Right atrium auricular region (tissue), 2 donors: ENCODE data around the gene FBXL20. TPM values are rescaled to one million over a fixed set of nuclear protein-coding genes. Genes with fewer than 3 reads are reported as not detected.
"Not testable (repeated sequence)": the region's sequence is repeated elsewhere in the genome, so short reads cannot be mapped to it uniquely, and the experiment has no call there.

ENCODE experiments used
- DNase-seq: peaks from one replicate; pipeline ENCODE4 v3.0.0-alpha.2; 2019; ENCODE audit warnings: low spot score
- H3K27ac ChIP-seq, 2 donors: fragments of 200-600 bp; sonication (generic); 1 replicate in 1 of 2; 2 replicates in 1 of 2; pipeline ENCODE4 v1.5.1; 2016 to 2019
- H3K27me3 ChIP-seq, 2 donors: fragments of 200-600 bp; sonication (generic); one replicate each; pipeline versions ENCODE4 v1.5.1 to v1.6.0; 2017 to 2019
- H3K36me3 ChIP-seq: fragments of 200-600 bp; sonication (generic); one replicate; pipeline ENCODE4 v1.5.1; 2016
- H3K4me1 ChIP-seq, 2 donors: fragments of 200-600 bp; sonication (generic); one replicate each; pipeline versions ENCODE4 v1.5.1 to v1.6.0; 2017 to 2019
- H3K4me3 ChIP-seq, 2 donors: fragments of 200-600 bp; sonication (generic); 1 replicate in 1 of 2; 2 replicates in 1 of 2; pipeline ENCODE4 v1.5.1; 2017 to 2019; ENCODE audit warnings: mild to moderate bottlenecking in 1 of 2, moderate library complexity in 1 of 2
- H3K9me3 ChIP-seq, 2 donors: fragments of 200-600 bp; sonication (generic); one replicate each; pipeline ENCODE4 v1.5.1; 2019
- total RNA-seq, 2 donors: library from RNA; depleted of rRNA; stranded (reverse); fragments of >200 nt; gene quantifications; one replicate each; pipeline ENCODE4 v1.1.0, GENCODE V29; 2016
- TF ChIP-seq, protein P1 (sequence below), 2 donors: fragments of 200-600 bp; sonication (generic); IDR thresholded peaks; one replicate each; pipeline ENCODE4 v1.5.1; 2019; ENCODE audit warnings: antibody characterized with exemption in 2 of 2

Gene FBXL20
- total RNA-seq, 2 donors from 2014 or later, result 7.6 to 7.7 TPM

DNA sequence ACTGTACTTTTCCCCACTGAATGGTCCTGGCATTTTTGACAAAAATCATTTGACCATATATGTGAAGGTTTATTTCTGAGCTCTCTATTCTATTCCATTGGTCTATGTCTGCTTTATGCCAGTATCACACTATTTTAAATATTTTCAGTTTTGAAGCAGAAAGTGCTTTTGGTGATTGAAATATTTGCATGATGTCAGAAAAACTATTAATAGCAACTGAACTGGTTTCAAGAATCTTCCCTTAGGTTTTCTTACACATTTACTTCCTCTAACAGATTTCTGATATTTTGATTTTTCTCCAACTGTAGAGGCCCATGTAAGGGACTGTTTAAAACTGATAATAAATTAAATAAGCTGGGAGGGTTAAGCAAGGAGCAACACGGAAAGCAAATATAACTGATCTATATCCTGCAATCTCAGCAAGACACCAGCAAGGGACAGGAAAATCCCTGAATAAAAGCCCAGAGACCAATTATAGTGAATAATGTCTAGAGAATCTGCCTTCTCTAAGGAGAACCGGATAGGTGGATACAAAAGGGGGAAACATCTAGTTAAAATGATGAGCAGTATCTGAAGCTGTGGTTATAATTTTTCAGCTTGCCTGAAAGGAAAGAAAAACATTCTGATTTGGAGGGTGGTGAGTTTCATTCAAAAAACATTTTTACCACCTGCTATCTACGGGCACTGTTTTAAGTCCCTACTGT lies 94.8 kb downstream of the FBXL20 start:
- peaks cover 5% of the 10 kb centered on the region for H3K36me3 ChIP-seq
- H3K27ac ChIP-seq, result no peak overlapping the region
- H3K4me1 ChIP-seq, result peaks cover 0 to 18% of the 10 kb centered on the region in 2 donors
- no peaks in the 10 kb centered on the region for H3K27me3 ChIP-seq
- H3K9me3 ChIP-seq, result no peaks in the 10 kb centered on the region
- TF ChIP-seq, protein P1, sequence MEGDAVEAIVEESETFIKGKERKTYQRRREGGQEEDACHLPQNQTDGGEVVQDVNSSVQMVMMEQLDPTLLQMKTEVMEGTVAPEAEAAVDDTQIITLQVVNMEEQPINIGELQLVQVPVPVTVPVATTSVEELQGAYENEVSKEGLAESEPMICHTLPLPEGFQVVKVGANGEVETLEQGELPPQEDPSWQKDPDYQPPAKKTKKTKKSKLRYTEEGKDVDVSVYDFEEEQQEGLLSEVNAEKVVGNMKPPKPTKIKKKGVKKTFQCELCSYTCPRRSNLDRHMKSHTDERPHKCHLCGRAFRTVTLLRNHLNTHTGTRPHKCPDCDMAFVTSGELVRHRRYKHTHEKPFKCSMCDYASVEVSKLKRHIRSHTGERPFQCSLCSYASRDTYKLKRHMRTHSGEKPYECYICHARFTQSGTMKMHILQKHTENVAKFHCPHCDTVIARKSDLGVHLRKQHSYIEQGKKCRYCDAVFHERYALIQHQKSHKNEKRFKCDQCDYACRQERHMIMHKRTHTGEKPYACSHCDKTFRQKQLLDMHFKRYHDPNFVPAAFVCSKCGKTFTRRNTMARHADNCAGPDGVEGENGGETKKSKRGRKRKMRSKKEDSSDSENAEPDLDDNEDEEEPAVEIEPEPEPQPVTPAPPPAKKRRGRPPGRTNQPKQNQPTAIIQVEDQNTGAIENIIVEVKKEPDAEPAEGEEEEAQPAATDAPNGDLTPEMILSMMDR (IDR thresholded peaks at IDR 0.05), result no peak
- H3K4me3 ChIP-seq, result no peak overlapping the region
- DNase-seq, result no peak

DNA sequence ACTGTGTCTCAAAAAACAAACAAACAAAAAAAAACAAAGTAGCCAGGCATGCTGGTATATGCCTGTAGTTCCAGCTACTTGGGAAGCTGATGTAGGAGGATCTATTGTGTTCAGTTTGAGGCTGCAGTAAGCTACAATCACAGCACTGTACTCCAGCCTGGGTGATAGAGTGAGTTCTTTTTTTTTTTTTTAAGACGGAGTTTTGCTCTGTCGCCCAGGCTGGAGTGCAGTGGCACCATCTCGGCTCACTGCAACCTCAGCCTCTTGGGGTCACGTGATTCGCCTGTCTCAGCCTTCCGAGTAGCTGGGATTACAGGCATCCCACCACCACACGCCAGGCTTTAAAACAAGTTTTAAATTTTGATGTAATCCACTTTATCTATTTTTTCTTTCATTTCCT lies 95.4 kb downstream of the FBXL20 start:
- Histone ChIP-seq H3K36me3 (peaks cover 5% of the 10 kb centered on the region), H3K4me3 (no peak overlapping the region)

DNA sequence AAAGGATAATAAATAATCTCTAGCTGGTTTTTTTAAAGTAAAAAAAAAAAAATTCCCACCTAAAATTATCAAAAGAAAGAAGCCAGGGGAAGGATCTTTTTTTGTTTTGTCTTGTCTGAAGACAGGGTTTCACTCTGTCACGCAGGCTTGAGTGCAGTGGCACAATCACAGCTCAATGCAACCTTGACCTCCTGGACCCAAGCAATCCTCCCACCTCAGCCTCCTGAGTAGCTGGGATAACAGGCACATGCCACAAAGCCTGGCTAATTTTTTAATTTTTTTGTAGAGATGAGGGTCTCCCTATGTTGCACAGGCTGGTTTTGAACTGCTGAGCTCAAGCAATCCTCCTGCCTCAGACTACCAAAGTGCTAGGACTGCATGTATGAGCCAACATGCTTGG lies 97.2 kb downstream of the FBXL20 start:
- Histone ChIP-seq H3K27me3 (no peaks in the 10 kb centered on the region), H3K36me3 (peaks cover 5% of the 10 kb centered on the region), H3K4me3 (no peak overlapping the region), H3K4me1 (peaks cover 0 to 18% of the 10 kb centered on the region in 2 donors), H3K9me3 (no peaks in the 10 kb centered on the region), H3K27ac (no peak overlapping the region)
- TF ChIP-seq, protein P1 (IDR thresholded peaks at IDR 0.05), result no peak
- no peak for DNase-seq

More for the DNA sequence above, 95.4 kb downstream of the FBXL20 start:
- H3K27ac ChIP-seq, result no peak overlapping the region
- peaks cover 0 to 18% of the 10 kb centered on the region in 2 donors for H3K4me1 ChIP-seq
- no peaks in the 10 kb centered on the region for H3K27me3 ChIP-seq
- TF ChIP-seq, protein P1 (IDR thresholded peaks at IDR 0.05), result no peak
- no peak for DNase-seq
- H3K9me3 ChIP-seq, result no peaks in the 10 kb centered on the region

DNA sequence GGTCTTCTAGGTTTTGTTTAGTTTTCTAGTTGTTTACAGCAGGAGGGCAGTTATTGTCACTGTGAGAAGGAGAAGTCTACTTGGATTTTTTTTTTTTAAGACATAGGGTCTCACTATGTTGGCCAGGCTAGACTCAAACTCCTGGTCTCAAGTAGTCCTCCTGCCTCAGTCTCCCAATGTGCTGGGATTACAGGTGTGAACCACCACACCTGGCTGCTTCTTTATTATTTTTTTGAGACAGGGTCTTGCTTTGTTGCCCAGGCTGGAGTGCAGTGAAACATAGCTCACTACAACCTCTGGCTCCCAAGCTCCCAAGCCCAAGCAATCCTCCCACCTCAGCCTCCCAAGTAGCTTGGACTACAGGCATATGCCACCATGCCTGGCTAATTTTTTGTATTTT lies 107.4 kb downstream of the FBXL20 start:
- H3K36me3 ChIP-seq, result peaks cover 39% of the 10 kb centered on the region
- no peaks in the 10 kb centered on the region for H3K9me3 ChIP-seq

DNA sequence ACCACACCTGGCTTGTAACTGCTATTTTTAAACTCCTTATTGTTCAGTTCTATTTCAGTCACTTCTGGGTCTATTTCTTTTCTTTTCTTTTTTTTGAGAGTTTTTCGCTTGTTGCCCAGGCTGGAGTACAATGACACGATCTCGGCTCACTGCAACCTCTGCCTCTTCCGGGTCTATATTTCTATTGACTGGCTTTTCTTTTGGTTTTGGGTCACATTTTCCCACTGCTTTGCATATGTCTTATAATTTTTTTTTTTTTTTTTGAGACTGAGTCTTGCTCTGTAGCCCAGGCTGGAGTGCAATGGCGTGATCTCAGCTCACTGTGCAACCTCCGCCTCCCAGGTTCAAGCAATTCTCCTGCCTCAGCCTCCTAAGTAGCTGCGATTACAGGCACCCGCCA lies 108.9 kb downstream of the FBXL20 start:
- not testable (repeated sequence) for H3K4me3 ChIP-seq, H3K27ac ChIP-seq, DNase-seq, H3K4me1 ChIP-seq, H3K27me3 ChIP-seq, H3K9me3 ChIP-seq
- peaks cover 25% of the 10 kb centered on the region for H3K36me3 ChIP-seq

More for the DNA sequence above, 107.4 kb downstream of the FBXL20 start:
- TF ChIP-seq, protein P1 (IDR thresholded peaks at IDR 0.05), result no peak
- no peak for DNase-seq
- Histone ChIP-seq H3K4me3 (no peak overlapping the region), H3K27ac (no peak overlapping the region), H3K27me3 (no peaks in the 10 kb centered on the region), H3K4me1 (no peaks in the 10 kb centered on the region)

DNA sequence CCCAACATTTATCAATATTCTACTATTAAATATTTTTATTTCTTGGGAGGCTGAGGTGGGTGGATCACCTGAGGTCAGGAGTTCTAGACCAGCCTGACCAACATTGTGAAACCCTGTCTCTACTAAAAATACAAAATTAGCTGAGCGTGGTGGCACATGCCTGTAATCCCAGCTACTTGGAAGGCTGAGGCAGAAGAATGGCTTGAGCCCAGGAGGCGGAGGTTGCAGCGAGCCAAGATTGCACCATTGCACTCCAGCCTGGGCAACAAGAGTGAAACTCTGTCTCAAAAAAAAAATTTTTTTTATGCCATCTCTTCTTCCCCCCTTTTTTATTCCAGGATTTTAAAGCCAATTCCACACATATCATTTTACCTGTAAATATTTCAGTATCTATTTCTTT lies 114.9 kb downstream of the FBXL20 start:
- H3K36me3 ChIP-seq, H3K9me3 ChIP-seq, H3K27ac ChIP-seq, DNase-seq, H3K4me1 ChIP-seq, H3K27me3 ChIP-seq, H3K4me3 ChIP-seq: not testable (repeated sequence)

DNA sequence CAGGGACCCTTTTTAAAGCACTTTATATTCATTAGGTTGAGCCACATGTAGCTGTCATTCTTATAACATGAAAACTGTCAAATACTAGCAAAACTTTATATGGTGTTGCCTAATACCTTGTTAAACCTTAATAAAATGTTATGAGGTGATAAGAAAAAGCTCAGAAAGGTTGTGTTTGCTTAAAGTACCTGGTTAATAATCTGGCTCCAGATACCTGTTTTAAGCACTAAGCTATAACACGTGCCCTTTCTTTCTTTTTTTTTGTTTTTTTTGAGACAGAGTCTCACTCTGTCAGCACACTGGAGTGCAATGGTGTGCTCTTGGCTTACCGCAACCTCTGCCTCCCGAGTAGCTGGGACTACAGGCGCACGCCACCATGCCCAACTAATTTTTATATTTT lies 116.7 kb downstream of the FBXL20 start:
- TF ChIP-seq, protein P1 (IDR thresholded peaks at IDR 0.05), result no peak
- Histone ChIP-seq H3K27me3 (no peaks in the 10 kb centered on the region), H3K9me3 (no peaks in the 10 kb centered on the region), H3K36me3 (peaks cover 6% of the 10 kb centered on the region), H3K27ac (no peak overlapping the region), H3K4me1 (peaks cover 0 to 10% of the 10 kb centered on the region in 2 donors), H3K4me3 (no peak overlapping the region)
- no peak for DNase-seq
